Spleen (tissue), 11 donors: ENCODE measurements around the gene BCHE. TPM values are rescaled to one million over a fixed set of nuclear protein-coding genes. Genes with fewer than 3 reads are reported as not detected.

Source experiments
- DNase-seq: peaks from one replicate; pipeline ENCODE4 v3.0.0-alpha.2; 2020
- H3K27ac ChIP-seq, 8 donors: fragments of 200-600 bp; sonication (generic) in 7 of 8; 1 replicate in 4 of 8; 2 replicates in 4 of 8; pipeline versions ENCODE4 v1.5.0 to v1.8.0; 2016 to 2021; ENCODE audit warnings: inconsistent platforms in 4 of 8, mild to moderate bottlenecking in 4 of 8, moderate library complexity in 1 of 8
- H3K27me3 ChIP-seq, 7 donors: fragments of 200-600 bp; sonication (generic) in 6 of 7; replicated peaks in 1 of 7; 1 replicate in 4 of 7; 2 replicates in 3 of 7; pipeline versions ENCODE4 v1.5.0 to v1.8.0; 2016 to 2021; ENCODE audit warnings: inconsistent platforms in 3 of 7, mild to moderate bottlenecking in 1 of 7
- H3K36me3 ChIP-seq, 6 donors: fragments of 200-600 bp; sonication (generic) in 5 of 6; 1 replicate in 4 of 6; 2 replicates in 2 of 6; pipeline versions ENCODE4 v1.5.0 to v1.8.0; 2016 to 2021; ENCODE audit warnings: inconsistent platforms in 2 of 6
- H3K4me1 ChIP-seq, 6 donors: fragments of 200-600 bp; sonication (generic) in 5 of 6; 1 replicate in 3 of 6; 2 replicates in 3 of 6; pipeline versions ENCODE4 v1.5.0 to v1.8.0; 2016 to 2021; ENCODE audit warnings: inconsistent platforms in 3 of 6
- H3K4me3 ChIP-seq, 8 donors: fragments of 200-600 bp; sonication (generic) in 7 of 8; 1 replicate in 4 of 8; 2 replicates in 4 of 8; pipeline versions ENCODE4 v1.5.0 to v1.8.0; 2016 to 2021; ENCODE audit warnings: inconsistent platforms in 4 of 8, mild to moderate bottlenecking in 4 of 8, moderate library complexity in 2 of 8
- H3K9me3 ChIP-seq, 8 donors: fragments of 200-600 bp; sonication (generic) in 7 of 8; 1 replicate in 4 of 8; 2 replicates in 4 of 8; pipeline versions ENCODE4 v1.5.0 to v1.8.0; 2016 to 2021; ENCODE audit warnings: inconsistent platforms in 4 of 8
- POLR2A ChIP-seq, 3 donors: fragments of 450-650 bp; IDR thresholded peaks; one replicate each; pipeline ENCODE4 v1.5.1; 2017; ENCODE audit warnings: antibody characterized with exemption in 3 of 3, mild to moderate bottlenecking in 1 of 3
- POLR2AphosphoS5 ChIP-seq, 3 donors: sonication (generic); formaldehyde crosslinking; IDR thresholded peaks; one replicate each; pipeline ENCODE4 v1.5.1; 2017; ENCODE audit warnings: antibody characterized with exemption in 3 of 3
- WGBS, 5 donors: extraction: QIAGEN DNeasy Blood & Tissue Kit in 3 of 5; methylation state at CpG; one replicate each; pipeline versions ENCODE4 v1.1.5 to v1.1.7; 2013 to 2018; 5-methylcytosine and 5-hydroxymethylcytosine counted together
- intact Hi-C: fragments of 100-400 bp; cut with DNase I; formaldehyde crosslinking; loops from one replicate; pipeline ENCODE4 v1.15.0; 2023; ENCODE audit warnings: low total_unique reads
- polyA plus RNA-seq, 3 donors: library from polyadenylated mRNA; stranded (reverse); fragments of 200-250 nt; gene quantifications; one replicate each; pipeline ENCODE4 v1.2.1, GENCODE V29; 2013
- total RNA-seq, 7 donors: library from RNA; depleted of rRNA in 3 of 7; stranded (reverse); fragments of >200 nt in 3 of 7; fragmentation: NEBNext Ultra II Directional in 4 of 7; extraction: Animal tissue kit (Norgen Biotek cat#: 25700) in 4 of 7; gene quantifications; one replicate each; pipeline versions ENCODE4 v1.1.0 to v1.2.1, GENCODE V29; 2016 to 2021
- TF ChIP-seq, protein P1 (sequence below), 11 experiments: fragments of 200-600 bp in 7 of 11; fragments of 450-650 bp in 4 of 11; sonication (generic) in 4 of 11; IDR thresholded peaks in 8 of 11; conservative IDR thresholded peaks in 3 of 11; 1 replicate in 7 of 11; 2 replicates in 4 of 11; pipeline versions ENCODE4 v1.4.0 to v1.8.0; 2016 to 2021; ENCODE audit warnings: antibody characterized with exemption in 11 of 11, inconsistent platforms in 4 of 11, mild to moderate bottlenecking in 1 of 11
- donor health status: healthy with polysubstance abuse.
- donor health status: DM: no; HTN: no; CAD: no; lungs with moderate emphysema.
- donor health status: DM: no; HTN: no; CAD: no.
- donor health status: Bipolar disorder and iron deficiency.
- donor health status: healthy.
- donor health status: DM: no; HTN: no; CAD: no.
- donor health status: DM: yes; HTN: yes; CAD: no.

The BCHE gene
- total and polyA plus RNA-seq, 10 donors, result 0.93 to 11.4 (median 7.2) TPM

- Histone ChIP-seq H3K36me3 (no peaks in the 10 kb centered on the region), H3K27ac (no peak overlapping the region), H3K9me3 (no peaks in the 10 kb centered on the region), H3K4me1 (no peaks in the 10 kb centered on the region), H3K4me3 (no peak overlapping the region), H3K27me3 (no peaks in the 10 kb centered on the region)
- no peak for DNase-seq
- intact Hi-C loops, result no loop called here
- TF ChIP-seq POLR2A (IDR thresholded peaks at IDR 0.05) (no peak), POLR2AphosphoS5 (IDR thresholded peaks at IDR 0.05) (no peak)
- TF ChIP-seq, protein P1, sequence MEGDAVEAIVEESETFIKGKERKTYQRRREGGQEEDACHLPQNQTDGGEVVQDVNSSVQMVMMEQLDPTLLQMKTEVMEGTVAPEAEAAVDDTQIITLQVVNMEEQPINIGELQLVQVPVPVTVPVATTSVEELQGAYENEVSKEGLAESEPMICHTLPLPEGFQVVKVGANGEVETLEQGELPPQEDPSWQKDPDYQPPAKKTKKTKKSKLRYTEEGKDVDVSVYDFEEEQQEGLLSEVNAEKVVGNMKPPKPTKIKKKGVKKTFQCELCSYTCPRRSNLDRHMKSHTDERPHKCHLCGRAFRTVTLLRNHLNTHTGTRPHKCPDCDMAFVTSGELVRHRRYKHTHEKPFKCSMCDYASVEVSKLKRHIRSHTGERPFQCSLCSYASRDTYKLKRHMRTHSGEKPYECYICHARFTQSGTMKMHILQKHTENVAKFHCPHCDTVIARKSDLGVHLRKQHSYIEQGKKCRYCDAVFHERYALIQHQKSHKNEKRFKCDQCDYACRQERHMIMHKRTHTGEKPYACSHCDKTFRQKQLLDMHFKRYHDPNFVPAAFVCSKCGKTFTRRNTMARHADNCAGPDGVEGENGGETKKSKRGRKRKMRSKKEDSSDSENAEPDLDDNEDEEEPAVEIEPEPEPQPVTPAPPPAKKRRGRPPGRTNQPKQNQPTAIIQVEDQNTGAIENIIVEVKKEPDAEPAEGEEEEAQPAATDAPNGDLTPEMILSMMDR (IDR thresholded peaks at IDR 0.05 in 8 of 11, conservative IDR thresholded peaks at IDR 0.05 in 3 of 11), result no peak
Measured at GRCh38 chr3:165852711-165853110, 15.5 kb upstream of the BCHE start.

DNA sequence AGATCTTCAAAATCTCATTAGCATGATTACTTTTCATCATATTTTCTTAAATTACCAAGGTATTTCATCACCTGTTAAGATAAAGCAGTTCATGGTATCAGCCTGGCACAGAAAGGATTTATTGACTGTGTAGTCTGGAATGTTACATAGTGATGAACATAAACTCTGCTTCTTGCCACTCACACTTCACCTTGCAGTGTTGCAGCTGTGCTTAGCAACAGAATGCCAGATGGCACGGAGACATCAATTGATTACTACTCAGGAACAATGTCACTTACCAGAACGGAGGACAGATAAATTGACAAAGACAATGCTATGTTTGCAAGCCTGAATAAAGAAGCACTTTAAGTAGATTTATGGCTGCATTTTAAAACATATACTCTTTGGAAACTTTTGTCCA, 15.0 kb upstream of the BCHE start:
- intact Hi-C loops, result no loop called here
- H3K4me1 ChIP-seq, result no peaks in the 10 kb centered on the region
- no peak overlapping the region for H3K27ac ChIP-seq
- WGBS, 5 donors, result 71 to 79% (median 78%) methylated on average over 2 of the region's 2 CpGs
- no peak for DNase-seq
- no peaks in the 10 kb centered on the region for H3K36me3 ChIP-seq
- no peaks in the 10 kb centered on the region for H3K9me3 ChIP-seq
- no peak for TF ChIP-seq POLR2A (IDR thresholded peaks at IDR 0.05)
- TF ChIP-seq, protein P1 (IDR thresholded peaks at IDR 0.05 in 8 of 11, conservative IDR thresholded peaks at IDR 0.05 in 3 of 11), result no peak
- TF ChIP-seq POLR2AphosphoS5 (IDR thresholded peaks at IDR 0.05), result no peak
- H3K4me3 ChIP-seq, result no peak overlapping the region
- no peaks in the 10 kb centered on the region for H3K27me3 ChIP-seq

- no peak for DNase-seq
- WGBS, 5 donors, result 82 to 92% (median 90%) methylated on average over 6 of the region's 6 CpGs
- intact Hi-C loops, result no loop called here
- no peak overlapping the region for H3K27ac ChIP-seq
- H3K9me3 ChIP-seq, result no peaks in the 10 kb centered on the region
- H3K36me3 ChIP-seq, result no peaks in the 10 kb centered on the region
- H3K4me1 ChIP-seq, result no peaks in the 10 kb centered on the region
- no peak overlapping the region for H3K4me3 ChIP-seq
- no peaks in the 10 kb centered on the region for H3K27me3 ChIP-seq
- TF ChIP-seq POLR2AphosphoS5 (IDR thresholded peaks at IDR 0.05) (no peak), POLR2A (IDR thresholded peaks at IDR 0.05) (no peak)
- TF ChIP-seq, protein P1 (IDR thresholded peaks at IDR 0.05 in 8 of 11, conservative IDR thresholded peaks at IDR 0.05 in 3 of 11), result no peak
Measured at GRCh38 chr3:165846056-165846455, 8.8 kb upstream of the BCHE start.

DNA sequence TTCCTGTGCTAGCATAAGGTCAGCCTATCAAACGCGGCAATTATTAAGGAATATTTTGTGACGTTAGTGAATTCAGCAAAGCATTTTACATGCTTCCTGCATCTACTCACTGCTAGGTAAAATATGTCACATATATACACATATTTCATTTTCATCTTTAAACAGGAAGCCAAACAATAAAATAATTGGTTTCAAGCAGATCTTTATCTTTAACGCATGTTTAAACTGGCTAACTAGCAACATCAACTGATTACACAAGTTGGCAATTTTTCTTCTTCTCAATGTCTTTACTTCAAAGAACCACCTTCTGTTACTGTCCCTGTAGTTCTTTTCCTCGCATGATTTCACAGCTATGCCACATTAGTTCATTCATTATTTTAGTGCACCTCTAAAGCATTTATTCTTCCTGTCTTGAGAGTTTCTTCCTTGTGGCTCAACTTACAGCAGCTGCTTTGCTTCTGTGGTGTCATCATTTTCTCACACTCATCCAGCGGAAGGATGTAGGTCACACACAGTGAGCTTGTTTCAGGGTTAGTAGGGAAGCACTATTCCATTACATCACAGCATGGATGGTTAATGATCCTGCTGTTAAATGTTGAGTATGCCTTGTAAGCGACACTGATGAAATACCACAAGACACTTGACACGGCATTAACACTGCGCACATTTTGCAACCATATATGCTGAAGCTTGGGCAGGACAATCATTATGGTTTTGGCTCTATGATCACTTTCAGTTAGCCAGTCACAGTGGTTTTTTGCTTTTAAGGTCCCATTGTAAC, 2.3 kb upstream of the BCHE start:
- no peak for DNase-seq
- H3K4me1 ChIP-seq, result no peaks in the 10 kb centered on the region
- no peak overlapping the region for H3K27ac ChIP-seq
- intact Hi-C loops, result no loop called here
- no peaks in the 10 kb centered on the region for H3K9me3 ChIP-seq
- H3K27me3 ChIP-seq, result no peaks in the 10 kb centered on the region
- H3K4me3 ChIP-seq, result no peak overlapping the region
- no peaks in the 10 kb centered on the region for H3K36me3 ChIP-seq
- WGBS, 5 donors, result 72 to 78% (median 74%) methylated on average over 9 of the region's 9 CpGs
- TF ChIP-seq, protein P1 (IDR thresholded peaks at IDR 0.05 in 8 of 11, conservative IDR thresholded peaks at IDR 0.05 in 3 of 11), result no peak
- TF ChIP-seq POLR2AphosphoS5 (IDR thresholded peaks at IDR 0.05), result no peak
- TF ChIP-seq POLR2A (IDR thresholded peaks at IDR 0.05), result no peak
